OCI-LY3 (cell line): Measurements from ENCODE around the gene MVD.

Source experiments
- H2AFZ ChIP-seq: fragments of 200-600, 300-600 bp; shearing (Covaris generic); 2 replicates; pipeline ENCODE4 v1.6.0; 2014; ENCODE audit warnings: antibody characterized with exemption, low read depth, low read length
- H3K27ac ChIP-seq: fragments of 200-600, 300-600 bp; sonication (generic); 2 replicates; pipeline ENCODE4 v1.5.1; 2014; ENCODE audit warnings: mild to moderate bottlenecking, low read length, moderate library complexity, mixed read lengths
- H3K27me3 ChIP-seq: fragments of 200-600, 300-600 bp; sonication (generic); 2 replicates; pipeline ENCODE4 v1.6.1; 2014; ENCODE audit warnings: low read depth, low read length, mixed read lengths
- H3K36me3 ChIP-seq: fragments of 200-600, 300-600 bp; sonication (generic); replicated peaks from 2 replicates; pipeline ENCODE3; 2014; ENCODE audit warnings: low read depth, low read length, mixed read lengths
- H3K4me1 ChIP-seq: fragments of 300-600, 200-600 bp; sonication (generic); 2 replicates; pipeline ENCODE4 v1.6.1; 2014; ENCODE audit warnings: low read length, mixed read lengths
- H3K4me2 ChIP-seq: fragments of 200-600, 300-600 bp; sonication (generic); 2 replicates; pipeline ENCODE4 v1.6.1; 2014; ENCODE audit warnings: low read length, mixed read lengths
- H3K4me3 ChIP-seq: fragments of 300-600, 200-600 bp; sonication (generic); 2 replicates; pipeline ENCODE4 v1.5.1; 2014; ENCODE audit warnings: antibody characterized with exemption, mild to moderate bottlenecking, low read length, moderate library complexity
- H3K79me2 ChIP-seq: fragments of 300-600, 200-600 bp; shearing (Covaris generic); 2 replicates; pipeline ENCODE4 v1.6.1; 2014; ENCODE audit warnings: mild to moderate bottlenecking, low read length, mixed read lengths
- H3K9ac ChIP-seq: fragments of 300-600, 200-600 bp; shearing (Covaris generic); 2 replicates; pipeline ENCODE4 v1.6.0; 2014; ENCODE audit warnings: mild to moderate bottlenecking, low read length, moderate library complexity
- H3K9me3 ChIP-seq: fragments of 200-600, 300-600 bp; shearing (Covaris generic); 2 replicates; pipeline ENCODE4 v1.6.1; 2014; ENCODE audit warnings: low read length, mixed read lengths; ENCODE audit not compliant: insufficient read depth
- H4K20me1 ChIP-seq: fragments of 200-600, 300-600 bp; sonication (generic); 2 replicates; pipeline ENCODE4 v1.6.1; 2016; ENCODE audit warnings: low read length, mixed read lengths; ENCODE audit not compliant: insufficient read depth
- CTCF ChIP-seq: fragments of 200-600, 300-600 bp; sonication (generic); IDR thresholded peaks from 2 replicates; pipeline ENCODE4 v1.5.1; 2014; ENCODE audit warnings: antibody characterized with exemption, low read length, low read depth
- EZH2phosphoT487 ChIP-seq: fragments of 200-600 bp; shearing (Covaris generic); IDR thresholded peaks from 2 replicates; pipeline ENCODE4 v1.6.1; 2018; ENCODE audit warnings: antibody characterized with exemption, mixed run types, low read depth

The MVD gene

GRCh38 chr16:88623858-88624257 lies 39.0 kb downstream of the MVD start:
- H4K20me1 ChIP-seq = no peaks in the 10 kb centered on the region; the same call in 1 of the 2 replicates
- no peak overlapping the region for H3K4me3 ChIP-seq
- no peak overlapping the region for H2AFZ ChIP-seq
- H3K9me3 ChIP-seq = no peaks in the 10 kb centered on the region
- no peaks in the 10 kb centered on the region for H3K27me3 ChIP-seq
- H3K4me1 ChIP-seq = no peaks in the 10 kb centered on the region
- H3K27ac ChIP-seq = no peak overlapping the region
- no peak overlapping the region for H3K4me2 ChIP-seq
- TF ChIP-seq CTCF = no peak
- TF ChIP-seq EZH2phosphoT487 = no peak
- H3K9ac ChIP-seq = no peak overlapping the region
- H3K36me3 ChIP-seq = peaks cover 25% of the 10 kb centered on the region
- H3K79me2 ChIP-seq = peaks cover 3% of the 10 kb centered on the region; the same call in 1 of the 2 replicates

GRCh38 chr16:88622866-88623265 lies 40.0 kb downstream of the MVD start:
- Histone ChIP-seq H2AFZ (no peak overlapping the region), H3K9me3 (no peaks in the 10 kb centered on the region), H3K4me3 (no peak overlapping the region), H3K27me3 (no peaks in the 10 kb centered on the region), H3K36me3 (peaks cover 23% of the 10 kb centered on the region), H3K27ac (no peak overlapping the region), H3K79me2 (peaks cover 5% of the 10 kb centered on the region; the same call in 1 of the 2 replicates), H4K20me1 (peaks cover 4% of the 10 kb centered on the region), H3K4me2 (no peak overlapping the region), H3K4me1 (no peaks in the 10 kb centered on the region), H3K9ac (no peak overlapping the region)
- TF ChIP-seq CTCF (no peak), EZH2phosphoT487 (no peak)

GRCh38 chr16:88622125-88622524 lies 40.8 kb downstream of the MVD start:
- peaks cover 24% of the 10 kb centered on the region for H3K36me3 ChIP-seq
- no peaks in the 10 kb centered on the region for H3K4me1 ChIP-seq
- H3K9me3 ChIP-seq = no peaks in the 10 kb centered on the region
- TF ChIP-seq CTCF = no peak
- no peak for TF ChIP-seq EZH2phosphoT487
- no peak overlapping the region for H3K4me2 ChIP-seq
- H3K27me3 ChIP-seq = no peaks in the 10 kb centered on the region
- no peak overlapping the region for H3K4me3 ChIP-seq
- peaks cover 5% of the 10 kb centered on the region; the same call in 1 of the 2 replicates for H3K79me2 ChIP-seq
- no peak overlapping the region for H3K9ac ChIP-seq
- no peak overlapping the region for H2AFZ ChIP-seq
- H4K20me1 ChIP-seq = peaks cover 5% of the 10 kb centered on the region
- no peak overlapping the region for H3K27ac ChIP-seq

GRCh38 chr16:88619859-88620815 lies 42.8 kb downstream of the MVD start:
- Histone ChIP-seq H3K4me2 (no peak overlapping the region), H3K27me3 (no peaks in the 10 kb centered on the region), H3K9me3 (no peaks in the 10 kb centered on the region), H2AFZ (no peak overlapping the region), H3K4me1 (no peaks in the 10 kb centered on the region), H3K79me2 (peaks cover 16% of the 10 kb centered on the region; the same call in 1 of the 2 replicates), H3K4me3 (no peak overlapping the region), H3K9ac (no peak overlapping the region), H3K27ac (no peak overlapping the region), H3K36me3 (peaks cover 29% of the 10 kb centered on the region), H4K20me1 (peaks cover 14% of the 10 kb centered on the region)
- TF ChIP-seq EZH2phosphoT487 (no peak), CTCF (no peak)
